HG02610 (cell line): Measurements from ENCODE around the gene BPIFB3.

Source experiments
- ATAC-seq: cut with Tn5 transposase; IDR thresholded peaks from one replicate; pipeline ENCODE4 v1.9.1; 2021; ENCODE audit warnings: mild to moderate bottlenecking, moderate library complexity; ENCODE audit not compliant: unreplicated experiment

BPIFB3 gene

DNA sequence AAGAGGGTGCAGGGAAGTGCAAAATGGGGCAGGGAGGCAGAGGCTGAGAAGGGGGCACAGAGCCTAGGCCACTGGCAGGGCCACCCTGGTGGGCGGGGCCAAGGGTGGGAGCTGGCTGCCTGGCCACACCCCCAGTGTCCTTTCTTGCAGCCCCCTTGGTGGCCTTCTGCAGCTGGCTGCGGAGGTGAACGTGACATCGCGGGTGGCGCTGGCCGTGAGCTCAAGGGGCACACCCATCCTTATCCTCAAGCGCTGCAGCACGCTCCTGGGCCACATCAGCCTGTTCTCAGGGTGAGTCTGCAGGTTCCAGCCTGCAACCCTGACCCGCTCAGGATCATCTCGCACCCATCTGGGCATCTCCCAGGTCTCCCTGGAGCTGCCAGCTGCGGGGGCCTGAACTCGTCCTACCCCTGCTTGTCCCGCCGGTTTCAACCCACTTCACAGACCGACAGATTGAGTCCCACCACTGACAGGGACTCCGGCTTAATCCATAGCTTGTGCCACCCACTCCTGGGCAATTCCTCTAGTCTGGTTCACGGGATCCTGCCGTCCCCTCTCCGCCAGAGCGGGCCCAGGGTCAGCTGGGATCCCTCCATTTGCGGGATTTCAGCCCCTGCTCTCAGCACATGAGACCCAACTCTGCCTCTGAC, 6.2 kb downstream of the BPIFB3 start:
- ATAC-seq = no peak

DNA sequence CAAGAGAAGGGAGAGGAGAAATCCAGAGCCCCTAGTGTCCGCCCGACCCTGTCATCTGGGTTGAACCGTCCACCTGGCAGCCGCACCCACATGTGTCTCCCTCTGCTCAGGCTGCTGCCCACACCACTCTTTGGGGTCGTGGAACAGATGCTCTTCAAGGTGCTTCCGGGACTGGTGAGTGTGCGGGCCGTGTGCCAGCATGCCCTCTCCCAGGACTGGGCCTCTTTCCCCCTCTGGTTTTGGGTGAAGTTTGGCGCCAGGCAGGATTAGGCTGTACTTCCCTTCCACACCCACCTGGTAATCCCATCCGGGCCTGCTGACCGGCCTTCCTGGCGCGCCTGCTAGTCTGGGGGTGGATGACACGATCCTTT, 7.9 kb downstream of the BPIFB3 start:
- ATAC-seq = no peak

DNA sequence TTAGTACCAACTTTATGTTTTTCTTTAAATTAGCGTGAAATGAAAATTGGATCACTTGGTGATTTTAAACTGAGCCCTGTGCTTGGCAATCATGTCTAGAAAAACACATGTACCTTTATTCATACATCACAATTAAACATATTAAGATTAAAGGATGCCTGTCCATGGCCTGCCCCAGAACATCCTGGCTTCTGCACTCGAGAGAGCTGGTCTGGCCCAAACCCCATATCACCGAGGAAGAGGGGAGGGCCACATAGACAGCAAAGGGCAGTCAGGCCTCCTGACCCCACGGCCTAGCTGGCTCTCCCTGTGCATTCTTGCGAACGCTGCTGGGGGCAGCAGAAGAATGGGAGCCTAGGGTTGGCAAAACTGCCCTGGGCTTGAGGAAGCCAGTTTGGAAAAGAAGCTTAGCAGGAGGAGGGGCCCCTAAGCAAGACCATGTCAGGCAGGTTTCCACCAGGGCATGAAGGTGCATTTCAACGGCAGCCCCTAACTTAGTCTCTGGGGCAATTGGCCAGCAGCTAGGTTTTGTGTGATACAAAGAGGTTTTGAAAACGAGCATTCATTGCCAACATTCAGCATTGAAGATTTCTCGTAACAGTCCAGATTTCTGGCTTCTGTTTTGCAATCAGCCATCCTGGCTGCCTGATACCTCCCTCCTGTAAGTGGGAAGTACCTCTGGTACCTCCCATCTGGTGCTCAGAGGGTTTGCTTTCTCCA, 8.6 kb downstream of the BPIFB3 start:
- ATAC-seq = no peak

DNA sequence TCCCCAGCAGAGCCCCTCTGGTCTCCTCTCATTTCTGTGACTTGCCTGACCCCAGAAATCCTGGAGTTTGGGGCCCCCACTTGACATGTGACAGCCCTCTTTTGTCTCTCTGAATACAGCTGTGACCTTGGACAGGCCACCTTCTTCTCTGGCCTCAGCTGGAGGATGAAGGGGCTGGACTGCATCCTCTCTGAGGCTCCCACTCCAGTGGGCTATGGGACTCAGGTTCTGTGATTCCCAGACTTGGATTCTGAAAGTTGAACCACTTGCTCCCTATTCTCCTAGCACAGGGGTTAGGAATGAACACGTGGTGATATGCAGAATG, 9.1 kb downstream of the BPIFB3 start:
- no peak for ATAC-seq

DNA sequence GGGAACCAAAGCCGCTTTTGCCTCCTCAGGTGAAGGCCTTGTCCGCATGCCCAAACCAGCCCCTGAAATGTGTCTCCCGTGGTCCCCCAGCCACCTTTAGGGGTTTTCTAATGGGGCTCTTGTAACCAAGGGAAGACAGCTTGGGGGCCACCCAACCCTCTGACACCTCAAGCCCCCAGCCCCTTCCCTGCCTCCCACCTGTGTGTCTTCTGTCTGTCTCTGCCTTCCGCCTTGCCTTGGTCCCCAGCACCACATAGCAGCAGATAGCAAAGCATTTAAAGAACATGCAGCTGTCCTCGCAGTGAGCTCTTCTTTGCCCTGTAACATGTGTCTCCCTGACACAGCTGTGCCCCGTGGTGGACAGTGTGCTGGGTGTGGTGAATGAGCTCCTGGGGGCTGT, 9.6 kb downstream of the BPIFB3 start:
- ATAC-seq = no peak

DNA sequence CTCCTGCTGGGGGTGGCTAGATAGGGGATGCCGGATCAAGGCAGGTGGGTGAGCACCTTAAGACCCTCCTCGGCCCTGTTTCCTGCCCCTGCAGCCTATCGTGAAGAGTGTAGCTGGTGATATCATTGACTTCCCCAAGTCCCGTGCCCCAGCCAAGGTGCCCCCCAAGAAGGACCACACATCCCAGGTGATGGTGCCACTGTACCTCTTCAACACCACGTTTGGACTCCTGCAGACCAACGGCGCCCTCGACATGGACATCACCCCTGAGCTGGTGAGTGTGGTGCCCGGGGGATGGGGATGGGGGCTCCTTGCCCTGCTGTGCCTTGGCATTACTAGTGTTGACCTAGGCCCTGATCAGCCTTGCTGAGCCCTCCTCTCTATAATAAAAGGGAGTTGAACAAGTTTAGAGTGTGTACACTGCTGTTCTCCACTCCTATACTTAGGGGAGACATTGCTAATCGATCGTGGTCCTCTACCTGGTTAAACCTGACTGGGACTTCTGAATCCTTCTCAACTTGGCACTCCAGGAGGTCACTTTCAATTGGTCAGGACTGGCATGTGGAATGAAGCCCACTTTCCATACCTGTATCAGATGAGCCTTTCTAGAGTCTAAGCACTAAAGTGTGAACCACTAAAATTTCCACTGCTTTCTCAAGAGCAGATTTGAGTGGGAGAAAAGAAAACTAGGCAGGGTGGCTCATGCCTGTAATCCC, 11.0 kb downstream of the BPIFB3 start:
- ATAC-seq = no peak

DNA sequence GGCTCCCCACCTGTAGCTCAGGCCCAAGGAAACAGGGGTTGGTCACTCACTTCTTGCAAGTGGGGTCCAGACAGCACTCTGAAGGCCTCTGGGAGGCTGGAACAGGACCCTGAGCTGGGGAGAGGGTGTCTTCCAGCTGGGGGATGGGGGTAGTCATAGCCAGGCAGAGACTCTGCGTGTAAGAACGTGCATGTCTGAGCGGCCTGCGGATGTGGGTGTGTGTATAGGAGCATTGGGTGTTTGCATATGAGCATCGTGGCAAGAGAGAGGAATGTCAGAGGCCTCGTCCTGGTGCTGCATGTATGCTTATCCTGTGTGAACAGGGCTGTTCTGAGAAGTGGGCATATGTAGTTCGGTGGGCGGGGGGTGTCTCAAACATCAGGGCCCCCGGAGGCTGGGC, 12.1 kb downstream of the BPIFB3 start:
- no peak for ATAC-seq

DNA sequence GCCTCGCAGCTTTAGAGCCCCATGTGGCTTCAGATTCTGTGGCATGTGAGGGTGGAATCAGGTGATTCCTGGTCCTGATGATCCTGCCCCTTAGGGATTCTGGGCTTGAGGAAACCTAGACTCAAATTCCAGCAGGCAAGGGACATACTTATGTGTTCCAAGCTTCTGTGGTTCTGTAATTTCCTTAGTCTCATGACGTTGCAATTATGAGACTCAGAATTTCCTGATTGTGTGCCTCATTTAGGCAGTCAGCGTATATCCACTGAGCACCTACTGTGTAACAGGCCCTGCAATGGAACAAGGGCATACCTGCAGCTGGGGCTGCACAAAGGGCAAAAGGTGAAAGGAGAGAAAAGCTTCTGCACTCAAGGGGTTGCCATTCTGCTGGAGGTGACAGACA, 14.1 kb downstream of the BPIFB3 start:
- no peak for ATAC-seq

DNA sequence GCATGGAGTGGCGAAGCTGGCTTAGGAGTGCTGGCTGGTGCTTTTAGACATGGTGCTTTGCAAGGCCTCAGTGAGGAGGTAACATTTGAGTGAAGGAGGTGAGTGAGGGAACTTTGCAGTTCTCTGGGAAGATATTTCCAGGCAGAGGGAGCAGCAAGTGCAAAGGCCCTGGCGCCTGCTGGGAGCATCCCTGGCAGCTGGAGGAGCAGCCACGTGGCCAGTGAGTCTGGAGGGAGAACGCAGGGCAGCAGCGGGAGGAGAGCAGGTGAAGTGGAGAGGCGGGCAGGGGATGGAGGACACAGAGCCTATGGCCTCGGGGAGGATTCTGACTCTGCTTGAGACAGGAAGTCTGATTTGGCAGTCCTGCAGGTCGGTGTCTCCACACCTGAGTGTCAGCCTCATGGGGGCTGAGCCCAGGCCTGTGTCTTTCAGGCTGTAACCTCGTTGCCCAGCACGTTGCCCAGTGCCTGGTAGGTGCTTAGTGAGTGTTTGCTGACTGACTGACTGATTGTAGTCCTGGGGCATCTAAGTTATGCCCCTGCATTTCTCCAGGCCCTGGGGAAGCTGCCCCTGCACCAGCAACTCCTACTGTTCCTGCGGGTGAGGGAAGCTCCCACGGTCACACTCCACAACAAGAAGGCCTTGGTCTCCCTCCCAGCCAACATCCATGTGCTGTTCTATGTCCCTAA, 14.7 kb downstream of the BPIFB3 start:
- ATAC-seq = no peak

DNA sequence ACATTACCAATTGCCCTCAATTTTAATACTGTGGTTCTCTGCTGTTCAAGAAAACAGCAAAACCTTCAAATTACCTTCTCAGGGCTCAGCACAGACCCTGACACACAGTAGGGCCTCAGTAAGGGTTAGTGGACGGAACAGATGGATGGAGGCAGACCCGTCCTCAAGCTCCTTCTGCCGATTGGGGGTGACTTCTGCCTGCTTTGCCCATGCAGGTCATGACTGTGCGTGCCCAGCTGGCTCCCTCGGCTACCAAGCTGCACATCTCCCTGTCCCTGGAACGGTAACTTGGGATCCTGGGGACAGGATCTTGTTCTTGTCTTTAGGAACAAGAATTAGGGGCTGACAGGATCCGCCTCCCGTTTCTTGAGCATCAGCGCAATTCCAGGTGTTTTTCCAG, 16.0 kb downstream of the BPIFB3 start:
- no peak for ATAC-seq

DNA sequence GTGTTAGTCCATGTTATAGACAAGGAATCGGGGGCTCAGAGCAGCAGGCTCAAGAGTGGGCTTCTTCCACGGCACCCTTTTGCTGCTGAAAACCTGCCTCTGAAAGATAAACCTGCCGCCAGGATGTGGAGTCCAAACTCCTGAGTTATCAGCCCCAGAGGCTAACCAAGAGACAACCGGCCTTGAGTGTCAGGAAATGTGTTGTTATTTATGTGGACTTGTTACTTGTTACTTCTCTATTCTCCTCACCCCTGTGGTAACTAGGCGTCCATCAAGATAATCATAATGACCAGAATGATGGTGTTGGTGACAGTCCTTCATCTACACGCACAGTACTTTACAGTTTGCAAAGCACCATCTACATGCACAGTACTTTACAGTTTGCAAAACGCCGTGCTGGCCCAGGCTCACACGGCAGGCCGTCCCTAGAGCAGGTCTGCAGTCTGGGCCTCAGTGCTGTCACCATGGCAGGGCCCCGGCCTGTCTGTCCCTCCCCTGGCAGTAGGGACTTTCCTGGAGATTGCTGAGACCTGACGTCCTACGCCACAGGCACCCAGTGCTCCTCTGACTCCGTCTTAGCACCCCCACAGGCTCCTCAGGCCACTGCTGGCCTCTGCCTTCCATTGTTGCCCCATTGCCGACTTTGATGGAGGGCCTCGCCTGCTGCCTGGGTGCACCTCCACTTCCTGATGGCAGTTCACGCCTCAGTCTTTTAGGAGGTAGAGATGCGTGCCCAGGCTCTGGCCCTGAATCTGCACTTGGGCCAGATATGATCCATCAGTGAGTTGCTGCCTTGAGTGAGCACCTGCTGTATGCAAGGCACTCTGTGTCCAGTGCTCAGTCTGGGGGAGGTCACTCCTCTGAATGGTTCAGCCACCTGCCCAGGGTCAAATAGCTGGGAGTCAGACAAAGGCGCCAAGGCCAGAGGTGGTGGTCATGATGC, 16.7 kb downstream of the BPIFB3 start:
- ATAC-seq = no peak

DNA sequence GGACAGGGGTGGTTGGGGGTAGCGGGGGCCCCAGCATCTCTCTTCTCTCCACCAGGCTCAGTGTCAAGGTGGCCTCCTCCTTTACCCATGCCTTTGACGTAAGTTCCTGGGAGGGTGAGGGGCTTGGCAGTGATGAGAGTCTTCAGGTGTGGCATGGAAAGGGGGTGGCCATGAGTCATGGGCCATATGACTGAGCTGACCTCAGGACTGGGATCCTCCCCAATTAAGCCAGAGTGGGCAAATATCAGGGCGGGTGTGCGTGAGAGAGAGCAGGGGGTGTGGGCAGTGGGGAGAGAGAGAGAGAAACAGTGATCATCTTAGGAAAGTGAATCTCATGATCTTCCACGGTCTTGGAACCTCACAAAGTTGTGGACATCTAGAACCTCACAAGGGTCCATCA, 17.5 kb downstream of the BPIFB3 start:
- ATAC-seq = no peak

DNA sequence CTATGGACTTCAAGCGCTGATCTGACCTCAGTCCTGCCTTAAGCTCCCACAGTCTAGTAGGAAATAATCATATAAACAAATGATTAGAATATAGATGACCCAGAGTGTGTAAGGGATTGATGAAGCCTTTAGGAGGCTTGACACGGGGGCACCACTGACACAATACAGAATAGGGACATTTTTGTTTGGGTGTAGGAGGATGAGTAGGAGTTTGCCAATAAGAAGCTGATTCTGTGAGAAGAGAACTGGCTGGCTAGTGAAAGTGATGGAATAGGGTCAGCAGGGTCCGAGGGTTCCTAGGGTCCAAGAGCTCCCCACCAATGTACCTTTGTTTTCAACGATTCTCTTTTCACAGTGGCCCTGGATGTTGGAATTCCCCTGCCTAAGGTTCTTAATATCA, 18.7 kb downstream of the BPIFB3 start:
- no peak for ATAC-seq

DNA sequence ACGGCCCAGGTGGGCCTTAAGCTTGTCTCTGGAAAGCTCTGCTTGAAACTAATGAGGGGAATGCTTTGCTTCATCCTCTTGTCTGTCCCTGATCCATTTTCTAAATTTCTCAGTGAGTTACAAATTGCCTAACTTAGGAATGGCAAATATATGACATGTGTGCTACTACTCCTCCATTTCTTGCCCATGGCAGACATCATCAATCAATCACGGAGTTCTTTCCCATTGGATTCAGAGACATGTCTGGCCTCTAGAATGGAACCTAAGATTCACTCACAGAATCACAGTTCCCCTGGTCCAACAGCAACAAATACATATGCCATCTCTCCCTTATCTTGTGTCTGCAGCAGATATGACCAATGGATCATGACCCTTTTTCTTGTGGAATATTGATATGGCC, 19.1 kb downstream of the BPIFB3 start:
- ATAC-seq = no peak

DNA sequence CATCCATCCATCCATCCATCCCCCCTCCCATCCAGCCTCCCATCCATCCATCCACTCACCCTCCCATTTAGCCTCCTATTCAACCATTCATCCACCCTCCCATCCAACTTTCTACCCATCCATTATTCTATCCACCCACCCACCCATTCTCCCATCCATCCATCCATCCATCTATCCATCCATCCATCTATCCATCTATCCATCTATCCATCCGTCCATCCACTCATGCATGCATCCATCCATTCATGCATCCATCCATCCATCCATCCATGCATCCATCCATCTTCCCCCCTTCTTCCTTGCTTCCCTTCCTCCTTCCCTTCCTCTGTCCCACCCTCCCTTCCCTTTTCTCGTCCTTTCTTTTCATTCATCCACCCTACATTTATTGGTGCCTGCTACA, 21.0 kb downstream of the BPIFB3 start:
- ATAC-seq = no peak

DNA sequence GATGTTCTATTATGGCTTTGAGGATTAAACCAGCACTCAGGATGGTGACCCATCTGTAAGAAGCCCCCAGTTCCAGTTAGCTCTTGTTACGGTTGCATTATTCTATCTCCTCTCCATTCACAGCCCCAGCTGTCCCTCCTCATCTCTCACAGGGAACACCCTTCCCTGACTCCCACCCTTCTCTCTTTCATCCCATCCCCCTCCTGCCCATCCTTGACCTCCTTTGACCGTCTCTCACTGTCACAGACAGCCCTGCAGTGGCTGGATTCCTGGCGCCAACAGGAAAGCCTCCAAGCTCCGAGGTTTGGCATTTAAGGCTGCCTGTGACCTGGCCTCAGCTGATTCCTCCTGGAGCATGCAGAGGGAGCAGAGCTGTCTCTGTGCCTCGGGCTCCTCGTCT, 21.6 kb downstream of the BPIFB3 start:
- no peak for ATAC-seq

DNA sequence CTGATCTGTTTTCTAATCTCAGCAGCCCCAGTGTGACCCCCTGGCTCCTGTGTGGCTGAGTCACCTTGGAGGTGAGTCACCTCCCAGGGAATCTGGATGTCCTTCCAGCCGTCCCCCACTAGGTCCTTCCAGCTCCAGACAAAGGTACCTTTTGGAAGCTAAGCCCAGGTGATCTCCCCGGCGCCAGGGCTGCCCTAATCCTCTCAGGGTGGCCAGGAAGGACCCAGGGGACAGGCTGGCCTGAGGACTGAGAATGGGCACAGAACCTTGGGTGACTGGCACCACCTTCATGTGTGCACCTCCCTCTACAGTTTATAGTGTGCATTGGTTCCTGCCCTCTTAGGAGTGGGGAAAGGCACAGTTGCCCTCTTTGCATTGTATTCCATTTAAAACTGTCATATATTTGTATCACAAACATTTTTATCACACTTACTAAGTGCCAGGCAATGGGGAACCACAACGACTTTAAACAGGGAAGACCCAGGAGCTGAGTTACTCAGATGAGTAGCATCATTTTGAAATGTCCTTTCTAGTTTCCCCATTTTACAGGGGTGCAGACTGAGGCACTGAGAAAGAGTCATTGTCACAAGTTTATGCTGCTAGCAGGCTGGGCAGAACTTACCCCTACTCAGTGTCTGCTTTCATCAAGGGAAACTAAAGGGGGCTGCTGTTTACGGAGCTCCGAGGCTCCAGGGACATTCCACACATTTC, 23.1 kb downstream of the BPIFB3 start:
- no peak for ATAC-seq

DNA sequence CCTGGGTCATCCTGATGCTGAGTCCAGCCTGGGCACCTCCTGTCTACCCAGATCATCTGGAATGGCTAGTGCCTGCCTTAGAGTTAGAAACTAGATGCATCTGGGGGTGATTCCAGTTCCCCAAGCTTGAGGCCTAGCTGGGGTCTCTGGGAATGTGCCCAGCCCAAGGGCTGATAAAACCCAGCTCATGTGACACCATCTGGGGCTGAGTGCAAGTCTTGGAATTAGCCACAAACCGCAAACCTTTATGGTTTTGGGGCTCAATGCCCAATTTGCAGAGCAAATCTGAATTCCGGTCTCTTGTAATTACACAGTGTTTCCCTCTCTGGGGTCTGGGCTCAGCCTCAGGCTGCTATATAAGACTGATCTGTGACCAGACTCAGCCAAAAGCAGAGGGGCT, 25.6 kb downstream of the BPIFB3 start, which contains the start of gene BPIFB4:
TSS of gene BPIFB4 (plus strand) at position 385 of the 400 bp plus-strand sequence. CDS start 1,884 bp downstream, outside the sequence.
- no peak for ATAC-seq

DNA sequence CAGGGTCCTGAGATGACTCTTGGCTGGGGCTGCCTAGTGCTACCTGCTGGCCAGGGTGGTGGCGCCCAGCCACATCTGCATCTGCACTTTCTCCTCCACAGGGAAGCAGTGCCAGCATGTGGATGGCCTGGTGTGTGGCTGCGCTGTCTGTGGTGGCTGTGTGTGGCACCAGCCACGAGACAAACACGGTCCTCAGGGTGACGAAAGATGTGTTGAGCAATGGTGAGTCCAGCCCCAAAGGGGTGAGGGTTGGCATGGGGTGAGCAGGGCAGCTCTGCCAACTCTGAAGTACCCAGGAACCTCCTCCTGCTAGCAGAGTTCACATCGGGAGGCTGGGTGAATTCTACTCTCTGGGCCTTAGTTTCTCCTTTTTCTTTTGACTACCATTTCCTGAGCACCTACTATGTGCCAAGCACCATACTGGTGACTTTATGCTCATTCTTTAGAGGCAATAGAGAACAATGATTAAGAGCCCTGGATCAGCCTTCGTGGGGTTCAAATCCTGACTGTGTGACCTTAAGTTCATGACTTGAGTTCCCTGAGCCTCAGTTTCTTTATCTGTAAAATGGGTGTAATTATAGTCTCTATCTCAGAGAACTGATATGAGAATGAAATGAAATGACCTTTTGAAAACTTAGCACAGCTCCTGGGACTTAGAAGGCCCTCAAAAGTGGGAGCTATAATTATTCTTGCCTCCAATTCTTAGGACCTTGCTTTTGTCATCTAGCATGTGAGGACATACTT, 27.9 kb downstream of the BPIFB3 start:
- ATAC-seq = no peak
